Activated CD4-positive, alpha-beta T cell treated with anti-CD3 and anti-CD28 coated beads, Interleukin-2, Interleukin-6, amounts not matched to agents 100 ng/mL and 50 ng/mL, durations not matched to agents 16 hours and 8 hours (primary cell): Measurements from ENCODE around the gene CDK10.

ENCODE experiments used
- DNase-seq: peaks from one replicate; pipeline ENCODE4 v3.0.0-alpha.2; 2020

The CDK10 gene

GRCh38 chr16:89716916-89717687, 30.6 kb downstream of the CDK10 start:
- DNase-seq: no peak

- DNase-seq: no peak
Observed at GRCh38 chr16:89717688-89718505, 31.4 kb downstream of the CDK10 start.

- no peak for DNase-seq
Observed at GRCh38 chr16:89720551-89720812, 34.0 kb downstream of the CDK10 start.

DNA sequence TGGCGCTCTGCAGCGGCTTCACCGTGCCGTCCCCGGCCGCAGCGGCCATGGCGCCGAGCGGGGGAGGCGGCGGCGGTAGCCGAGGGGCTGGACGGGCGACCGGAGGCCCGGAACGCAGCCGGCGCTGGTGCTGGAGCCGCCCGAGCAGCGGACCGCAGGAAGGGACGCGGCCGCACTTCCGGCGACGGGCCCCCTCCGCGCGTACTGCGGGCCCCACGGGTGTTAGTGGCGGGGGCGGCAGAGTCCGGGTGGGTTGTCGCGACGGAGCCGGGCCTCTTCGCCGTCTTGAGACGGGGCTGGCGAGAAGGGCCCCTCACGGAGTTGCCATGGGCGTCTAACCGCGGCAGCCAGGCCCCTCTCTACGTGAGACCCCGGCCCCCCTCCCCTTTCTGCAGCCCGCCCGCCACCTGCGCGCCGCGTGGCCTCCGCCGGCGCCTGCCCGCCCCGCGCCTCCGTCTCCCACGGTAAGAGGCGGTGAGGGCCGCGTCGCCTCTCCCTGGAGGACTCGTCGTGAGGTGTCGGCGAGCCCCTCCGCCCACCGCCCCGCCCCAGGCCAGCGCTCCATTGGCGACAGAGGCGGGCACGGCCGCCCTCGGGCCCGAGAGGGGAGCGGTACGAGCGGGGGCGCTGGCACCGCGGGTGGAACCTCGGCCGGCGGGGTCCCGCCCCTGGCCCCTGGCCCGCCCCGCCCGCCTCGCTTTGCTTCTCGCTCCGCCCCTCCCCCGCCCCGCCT, 34.5 kb downstream of the CDK10 start, which contains the start of the genes VPS9D1 and ZNF276:
TSS of gene VPS9D1 (minus strand) at position 86 of the 733 bp plus-strand sequence. CDS start at position 49, 37 bp downstream.
TSS of gene ZNF276 (plus strand) at position 725 of the 733 bp plus-strand sequence. CDS start 104 bp downstream, outside the sequence.
- DNase-seq: peak; percentile 87

DNA sequence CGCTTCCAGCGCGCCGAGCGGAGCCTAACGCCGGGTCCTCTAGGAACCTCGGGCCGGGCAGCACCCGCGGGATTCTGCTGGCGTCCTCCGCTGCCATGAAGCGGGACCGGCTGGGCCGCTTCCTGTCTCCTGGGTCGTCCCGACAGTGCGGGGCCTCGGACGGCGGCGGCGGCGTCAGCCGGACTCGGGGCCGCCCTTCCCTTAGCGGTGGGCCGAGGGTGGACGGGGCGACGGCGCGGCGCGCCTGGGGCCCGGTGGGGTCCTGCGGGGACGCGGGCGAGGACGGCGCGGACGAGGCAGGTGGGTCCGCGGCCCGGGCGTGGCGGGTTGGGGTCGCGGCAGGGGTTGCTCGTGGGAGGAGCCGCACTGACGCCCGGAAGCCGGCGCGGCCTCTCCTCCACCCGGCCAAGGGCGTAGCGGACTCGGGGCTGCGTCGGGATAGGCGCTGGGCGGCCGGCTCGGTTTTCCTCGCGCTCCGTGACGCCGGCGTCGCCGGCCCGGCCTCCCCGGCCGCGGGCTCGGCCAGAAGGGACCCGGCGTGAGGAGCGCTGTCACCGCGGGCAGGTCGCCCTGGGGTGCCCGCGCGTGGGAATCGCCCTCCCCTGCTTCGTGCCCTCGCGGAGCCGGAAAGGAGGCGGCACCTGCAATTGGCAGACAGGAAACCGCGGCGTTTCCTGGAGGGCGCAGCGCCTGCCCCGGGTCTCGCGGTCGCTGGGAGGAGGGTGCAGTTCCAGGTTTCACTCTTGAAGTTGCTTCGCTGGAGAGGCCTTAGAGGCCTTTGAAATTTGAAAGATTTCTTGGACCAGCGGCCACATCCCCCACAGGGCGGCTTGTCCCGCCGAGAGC, 35.3 kb downstream of the CDK10 start:
- DNase-seq: peak; percentile 91

DNA sequence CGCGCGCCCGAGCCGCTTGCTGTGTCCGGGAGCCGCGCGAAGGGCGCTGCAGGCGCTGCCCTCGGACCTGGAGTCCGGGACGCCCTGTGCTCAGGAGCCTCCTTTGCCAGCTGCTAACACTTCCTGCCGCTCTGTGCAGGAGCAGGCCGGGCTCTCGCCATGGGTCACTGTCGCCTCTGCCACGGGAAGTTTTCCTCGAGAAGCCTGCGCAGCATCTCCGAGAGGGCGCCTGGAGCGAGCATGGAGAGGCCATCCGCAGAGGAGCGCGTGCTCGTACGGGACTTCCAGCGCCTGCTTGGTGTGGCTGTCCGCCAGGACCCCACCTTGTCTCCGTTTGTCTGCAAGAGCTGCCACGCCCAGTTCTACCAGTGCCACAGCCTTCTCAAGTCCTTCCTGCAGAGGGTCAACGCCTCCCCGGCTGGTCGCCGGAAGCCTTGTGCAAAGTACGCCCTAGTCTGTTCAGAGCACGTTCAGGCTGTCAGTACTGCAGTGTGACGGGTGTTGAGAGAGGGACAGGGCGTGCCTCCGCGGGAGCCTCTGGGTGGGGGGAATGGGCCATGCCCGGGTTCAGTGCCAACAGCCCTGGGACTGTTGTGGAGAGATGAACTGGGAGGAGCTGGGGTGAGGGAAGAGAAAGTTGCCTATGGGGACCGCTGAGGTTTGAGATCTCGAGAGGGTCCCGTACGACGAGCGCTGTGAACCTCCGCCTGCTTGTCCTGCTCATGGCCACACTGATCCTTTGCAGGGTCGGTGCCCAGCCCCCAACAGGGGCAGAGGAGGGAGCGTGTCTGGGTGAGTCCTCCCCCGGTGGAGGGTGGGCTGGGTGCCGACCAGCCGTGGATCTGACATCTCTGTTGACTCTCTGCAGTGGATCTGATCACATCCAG, 36.1 kb downstream of the CDK10 start:
- peak; percentile 90 for DNase-seq

GRCh38 chr16:89723279-89724250, 37.1 kb downstream of the CDK10 start:
- peak; percentile 87 for DNase-seq

DNA sequence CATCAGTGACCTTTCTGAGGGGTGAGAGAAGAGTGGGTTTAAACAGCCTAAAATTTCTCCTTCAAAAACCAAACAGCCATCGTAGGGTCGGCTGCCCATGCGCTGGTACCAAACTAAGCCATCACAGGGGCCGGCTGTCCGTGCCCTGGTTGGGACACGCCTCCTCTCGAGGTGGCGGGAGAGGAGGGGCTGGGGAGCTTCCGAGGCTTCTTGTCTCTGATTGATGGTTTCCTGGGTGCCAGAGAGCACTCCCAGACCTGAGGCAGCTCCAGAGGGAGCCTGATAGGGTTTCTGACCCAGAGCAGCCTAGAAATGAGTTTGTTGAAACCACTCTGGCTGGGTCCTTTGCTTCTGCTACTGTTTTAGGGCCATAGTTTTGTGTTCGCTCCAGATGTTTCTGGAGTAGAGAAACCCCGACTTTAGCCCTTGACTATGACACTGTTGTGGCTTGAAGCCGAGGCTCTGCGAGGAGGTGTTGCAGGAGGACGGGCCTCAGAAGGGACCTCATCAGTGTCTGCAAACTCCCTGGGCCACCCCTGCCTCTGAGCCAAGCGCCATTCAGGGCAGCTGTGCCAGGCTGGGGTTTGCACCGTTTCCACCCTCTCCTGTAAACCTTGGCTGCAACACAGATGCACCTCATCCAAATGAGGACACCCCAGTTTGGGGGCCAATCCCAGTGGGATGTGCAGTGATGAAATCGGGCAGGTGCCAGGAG, 41.1 kb downstream of the CDK10 start:
- no peak for DNase-seq

GRCh38 chr16:89729293-89729692, 42.8 kb downstream of the CDK10 start:
- DNase-seq: no peak

DNA sequence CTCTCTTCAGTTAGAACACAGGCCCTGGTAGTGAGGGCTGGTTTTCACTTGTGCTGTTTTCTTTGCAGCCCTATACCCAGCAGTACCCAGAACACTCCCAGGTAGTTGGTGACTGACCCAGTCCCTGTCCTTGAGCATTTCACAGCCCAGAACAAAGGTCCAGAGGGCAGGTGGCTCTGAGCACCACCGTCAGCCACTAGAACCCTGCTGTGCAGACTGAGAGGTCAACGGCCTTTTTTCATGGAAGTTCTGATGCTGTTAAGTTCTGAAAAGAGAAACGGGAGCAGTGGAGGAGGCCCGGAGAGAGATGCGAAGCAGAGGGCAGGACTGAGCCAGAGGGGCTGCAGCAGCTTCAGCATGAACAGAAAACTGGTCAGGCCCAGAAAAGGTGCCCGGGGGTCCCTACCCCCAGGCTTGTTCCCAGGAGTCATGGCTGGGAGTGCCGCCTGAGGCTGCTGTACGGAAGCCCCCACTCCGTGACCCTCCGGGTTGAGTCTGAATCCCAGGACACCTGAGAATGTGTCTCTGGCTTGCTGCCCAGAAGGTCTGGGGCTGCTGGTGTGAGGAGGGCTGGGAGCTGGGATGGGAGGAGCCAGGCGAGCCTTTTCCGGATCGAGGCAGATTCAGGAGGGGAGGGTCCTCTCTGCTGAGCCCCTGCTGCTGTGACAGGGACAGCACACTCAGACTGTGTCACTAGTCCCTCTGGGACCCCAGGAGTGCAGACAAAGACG, 43.5 kb downstream of the CDK10 start:
- DNase-seq: no peak

- no peak for DNase-seq
Observed at GRCh38 chr16:89730610-89731234, 44.2 kb downstream of the CDK10 start.

- DNase-seq: no peak
Observed at GRCh38 chr16:89732142-89732917, 45.8 kb downstream of the CDK10 start.

DNA sequence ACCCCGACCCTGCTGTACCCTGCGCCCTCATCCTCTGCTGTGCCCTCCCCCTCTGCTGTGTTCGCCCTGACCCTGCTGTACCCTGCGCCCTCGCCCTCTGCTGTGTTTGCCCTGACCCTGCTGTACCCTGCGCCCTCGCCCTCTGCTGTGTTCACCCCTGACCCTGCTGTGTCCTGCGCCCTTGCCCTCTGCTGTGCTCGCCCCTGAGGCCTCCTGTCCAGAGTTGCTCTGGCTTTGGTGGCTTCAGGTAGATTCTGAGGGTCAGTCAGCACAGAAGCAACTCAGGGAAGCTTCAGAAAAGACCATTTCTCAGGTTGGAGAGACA, 46.4 kb downstream of the CDK10 start:
- DNase-seq: no peak

DNA sequence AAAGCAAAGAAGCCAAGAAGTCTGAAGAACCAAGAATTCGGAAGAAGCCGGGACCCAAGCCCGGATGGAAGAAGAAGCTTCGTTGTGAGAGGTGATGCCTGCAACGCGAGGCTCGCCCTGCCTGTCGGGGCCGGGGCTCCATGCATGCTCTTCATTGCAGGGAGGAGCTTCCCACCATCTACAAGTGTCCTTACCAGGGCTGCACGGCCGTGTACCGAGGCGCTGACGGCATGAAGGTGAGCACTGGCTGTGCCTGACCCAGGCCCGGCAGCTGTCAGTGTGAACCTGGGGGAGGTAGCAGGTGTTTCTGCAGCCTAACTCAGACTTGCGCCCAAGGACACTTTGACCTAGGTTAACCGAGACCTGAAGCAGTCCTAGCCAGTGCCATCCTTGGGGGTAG, 46.8 kb downstream of the CDK10 start:
- DNase-seq: no peak

DNA sequence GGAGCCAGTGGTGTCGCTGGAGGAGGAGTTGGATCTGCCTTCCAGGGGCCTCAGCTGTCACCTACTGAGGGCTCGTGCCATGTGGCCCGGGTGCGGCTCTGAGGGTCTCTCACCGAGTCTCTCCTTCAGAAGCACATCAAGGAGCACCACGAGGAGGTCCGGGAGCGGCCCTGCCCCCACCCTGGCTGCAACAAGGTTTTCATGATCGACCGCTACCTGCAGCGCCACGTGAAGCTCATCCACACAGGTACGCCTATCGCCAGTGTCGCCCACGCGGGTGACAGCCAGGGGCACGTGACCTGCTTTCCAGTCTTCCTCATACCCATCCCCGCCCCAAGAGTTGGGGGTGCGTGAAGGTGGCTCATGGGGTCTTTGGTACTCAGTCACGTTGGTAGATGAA, 47.3 kb downstream of the CDK10 start:
- DNase-seq: no peak

- no peak for DNase-seq
Observed at GRCh38 chr16:89736554-89736953, 50.1 kb downstream of the CDK10 start.

DNA sequence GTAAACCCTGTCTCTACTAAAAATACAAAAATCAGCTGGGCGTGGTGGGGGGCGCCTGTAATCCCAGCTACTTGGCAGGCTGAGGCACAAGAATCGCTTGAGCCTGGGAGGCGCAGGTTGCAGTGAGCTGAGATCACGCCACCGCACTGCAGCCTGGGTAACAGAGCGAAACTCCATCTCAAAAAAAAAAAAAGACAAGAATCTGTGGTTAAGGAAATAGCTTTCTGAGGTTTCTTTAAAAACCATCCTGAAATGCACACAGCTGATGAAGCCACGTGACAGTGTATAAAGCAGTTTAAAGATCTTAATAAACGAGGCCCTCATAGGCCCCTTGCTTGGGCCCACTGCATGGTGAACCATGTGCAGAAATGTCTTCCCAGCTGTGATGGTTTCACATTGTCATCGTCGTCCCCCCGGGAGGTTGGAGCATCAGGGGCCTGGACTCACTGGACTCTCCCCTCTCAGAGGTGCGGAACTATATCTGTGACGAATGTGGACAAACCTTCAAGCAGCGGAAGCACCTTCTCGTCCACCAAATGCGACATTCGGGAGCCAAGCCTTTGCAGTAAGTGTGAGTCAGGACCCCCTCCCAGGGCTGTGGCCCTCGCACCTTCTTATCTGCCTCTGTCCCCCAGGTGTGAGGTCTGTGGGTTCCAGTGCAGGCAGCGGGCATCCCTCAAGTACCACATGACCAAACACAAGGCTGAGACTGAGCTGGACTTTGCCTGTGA, 51.0 kb downstream of the CDK10 start:
- peak; percentile 52 for DNase-seq
